Body of pancreas (tissue), 4 donors: ENCODE results near the gene IDUA. TPM values are rescaled to one million over a fixed set of nuclear protein-coding genes. Genes with fewer than 3 reads are reported as not detected.

Experiments
- ATAC-seq: fragments of 150-250 bp; one replicate; pipeline ENCODE4 v1.9.1; 2016
- DNase-seq, 4 donors: peaks; one replicate each; pipeline ENCODE4 v3.0.0-alpha.2; 2019
- H3K27ac ChIP-seq, 4 donors: fragments of 200-600 bp; sonication (generic); 1 replicate in 3 of 4; 2 replicates in 1 of 4; pipeline versions ENCODE4 v1.5.1 to v1.6.1; 2016 to 2019; ENCODE audit warnings: mild to moderate bottlenecking in 1 of 4, mixed read lengths in 1 of 4, moderate library complexity in 1 of 4
- H3K27me3 ChIP-seq, 2 donors: fragments of 200-600 bp; sonication (generic); one replicate each; pipeline ENCODE4 v1.6.0; 2016; ENCODE audit warnings: mild to moderate bottlenecking in 1 of 2
- H3K36me3 ChIP-seq, 2 donors: fragments of 200-600 bp; sonication (generic); replicated peaks in 1 of 2; 2 replicates each; pipeline ENCODE4 v1.5.1; 2016; ENCODE audit warnings: low read depth in 2 of 2; ENCODE audit not compliant: insufficient read depth in 1 of 2
- H3K4me1 ChIP-seq: fragments of 200-600 bp; sonication (generic); one replicate; pipeline ENCODE4 v1.6.0; 2016
- H3K4me3 ChIP-seq, 2 donors: fragments of 200-600 bp; sonication (generic); 1 replicate in 1 of 2; 2 replicates in 1 of 2; pipeline ENCODE4 v1.5.1; 2016 to 2019
- H3K9me3 ChIP-seq, 3 donors: fragments of 200-600 bp; sonication (generic); 1 replicate in 2 of 3; 2 replicates in 1 of 3; pipeline ENCODE4 v1.5.1; 2016
- CTCF ChIP-seq, 7 experiments: fragments of 450-650 bp in 4 of 7; fragments of 200-600 bp in 3 of 7; sonication (generic) in 3 of 7; IDR thresholded peaks; one replicate each; pipeline ENCODE4 v1.5.1; 2016 to 2019; ENCODE audit warnings: antibody characterized with exemption in 7 of 7
- POLR2A ChIP-seq, 3 donors: fragments of 450-650 bp; IDR thresholded peaks; one replicate each; pipeline ENCODE4 v1.6.1; 2016; ENCODE audit warnings: antibody characterized with exemption in 3 of 3, mild to moderate bottlenecking in 2 of 3
- WGBS, 2 donors: methylation state at CpG; one replicate each; pipeline ENCODE4 v1.1.5; 2017; 5-methylcytosine and 5-hydroxymethylcytosine counted together
- intact Hi-C: fragments of 100-400 bp; cut with DNase I; formaldehyde crosslinking; loops from one replicate; pipeline ENCODE4 v1.15.1; 2023
- total RNA-seq, 2 donors: library from RNA; depleted of rRNA; stranded (reverse); fragments of >200 nt; gene quantifications; one replicate each; pipeline ENCODE4 v1.1.0, GENCODE V29; 2016

IDUA gene
- total RNA-seq, 2 donors from 2014 or later = 30.0 to 37.6 TPM

DNA sequence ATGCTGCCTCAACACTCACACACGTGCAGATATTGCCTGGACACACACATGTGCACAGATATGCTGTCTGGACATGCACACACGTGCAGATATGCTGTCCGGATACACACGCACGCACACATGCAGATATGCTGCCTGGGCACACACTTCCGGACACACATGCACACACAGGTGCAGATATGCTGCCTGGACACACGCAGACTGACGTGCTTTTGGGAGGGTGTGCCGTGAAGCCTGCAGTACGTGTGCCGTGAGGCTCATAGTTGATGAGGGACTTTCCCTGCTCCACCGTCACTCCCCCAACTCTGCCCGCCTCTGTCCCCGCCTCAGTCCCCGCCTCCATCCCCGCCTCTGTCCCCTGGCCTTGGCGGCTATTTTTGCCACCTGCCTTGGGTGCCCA, 39.3 kb downstream of the IDUA start:
- no peak for TF ChIP-seq CTCF (IDR thresholded peaks at IDR 0.05)
- TF ChIP-seq POLR2A (IDR thresholded peaks at IDR 0.05) = peak in 1 of 3 donors; percentile 3
- no peak overlapping the region for H3K4me3 ChIP-seq
- peak; percentile 80 for ATAC-seq
- DNase-seq = peak; percentile 72 to 79 (median 74)
- intact Hi-C loops = no loop called here
- peaks cover 4 to 5% of the 10 kb centered on the region in 2 donors for H3K36me3 ChIP-seq
- peaks cover 22% of the 10 kb centered on the region for H3K4me1 ChIP-seq
- H3K27me3 ChIP-seq = no peaks in the 10 kb centered on the region
- no peaks in the 10 kb centered on the region for H3K9me3 ChIP-seq
- WGBS, 2 donors = 22 to 26% methylated on average over 17 of the region's 17 CpGs
- H3K27ac ChIP-seq = no peak overlapping the region

- Histone ChIP-seq H3K36me3 (peaks cover 4 to 5% of the 10 kb centered on the region in 2 donors), H3K27me3 (no peaks in the 10 kb centered on the region), H3K4me1 (peaks cover 22% of the 10 kb centered on the region), H3K4me3 (no peak overlapping the region), H3K27ac (no peak overlapping the region), H3K9me3 (no peaks in the 10 kb centered on the region)
- WGBS, 2 donors = 40 to 59% methylated on average over 1 to 18 of the region's 26 CpGs
- no peak for ATAC-seq
- no peak for DNase-seq
- intact Hi-C loops = no loop called here
- TF ChIP-seq CTCF (IDR thresholded peaks at IDR 0.05) (no peak), POLR2A (IDR thresholded peaks at IDR 0.05) (no peak)
Observed at GRCh38 chr4:1027219-1027914, 40.5 kb downstream of the IDUA start.

GRCh38 chr4:1027915-1028238, 41.0 kb downstream of the IDUA start:
- no peaks in the 10 kb centered on the region for H3K27me3 ChIP-seq
- H3K9me3 ChIP-seq = no peaks in the 10 kb centered on the region
- H3K36me3 ChIP-seq = peaks cover 4 to 5% of the 10 kb centered on the region in 2 donors
- TF ChIP-seq POLR2A (IDR thresholded peaks at IDR 0.05) = no peak
- TF ChIP-seq CTCF (IDR thresholded peaks at IDR 0.05) = no peak
- ATAC-seq (no peak), DNase-seq (no peak)
- H3K4me3 ChIP-seq = no peak overlapping the region
- no peak overlapping the region for H3K27ac ChIP-seq
- WGBS, 2 donors = 24 to 60% methylated on average over 3 to 9 of the region's 9 CpGs
- peaks cover 22% of the 10 kb centered on the region for H3K4me1 ChIP-seq
- intact Hi-C loops = no loop called here

DNA sequence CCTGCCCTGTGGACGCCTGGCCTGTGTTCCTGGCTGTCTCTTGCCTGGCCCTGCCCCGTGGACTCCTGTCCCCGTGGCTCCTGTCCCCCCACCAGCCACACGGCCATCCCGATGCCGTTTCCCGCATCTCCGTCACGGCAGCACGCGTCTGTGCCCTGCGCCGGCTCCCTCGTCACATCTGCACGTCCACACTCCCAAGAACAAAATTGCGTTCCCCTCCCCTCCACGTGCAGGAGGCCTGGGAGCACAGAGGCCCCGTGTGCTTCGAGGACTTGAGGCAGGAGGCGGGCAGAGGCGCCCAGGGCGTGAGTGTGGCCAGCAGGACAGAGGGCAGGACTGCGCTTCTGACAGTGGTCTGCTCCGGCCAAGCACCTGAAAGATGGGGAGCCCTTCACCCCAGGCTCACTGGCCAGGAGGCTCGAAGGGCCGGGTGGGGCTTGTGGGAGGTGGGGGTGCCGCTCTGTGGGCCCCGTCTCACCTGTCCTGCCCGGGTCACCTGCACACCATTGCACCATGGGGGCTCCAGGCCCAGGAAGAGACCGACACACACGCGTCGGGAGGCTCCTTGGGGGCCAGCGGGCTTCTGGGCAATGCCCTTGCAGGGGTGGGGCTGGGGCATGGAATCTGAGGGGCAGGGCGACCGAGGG, 41.9 kb downstream of the IDUA start:
- intact Hi-C loops = no loop called here
- no peaks in the 10 kb centered on the region for H3K27me3 ChIP-seq
- no peak for ATAC-seq

More for the DNA sequence above, 41.9 kb downstream of the IDUA start:
- Histone ChIP-seq H3K4me1 (peaks cover 22% of the 10 kb centered on the region), H3K4me3 (no peak overlapping the region), H3K36me3 (peaks cover 4 to 5% of the 10 kb centered on the region in 2 donors), H3K9me3 (no peaks in the 10 kb centered on the region), H3K27ac (no peak overlapping the region)
- WGBS, 2 donors = 61 to 75% methylated on average over 19 to 34 of the region's 36 CpGs
- no peak for TF ChIP-seq POLR2A (IDR thresholded peaks at IDR 0.05)
- TF ChIP-seq CTCF (IDR thresholded peaks at IDR 0.05) = no peak
- no peak for DNase-seq
